Osteocyte (in vitro differentiated cells): Measurements from ENCODE around the gene NFIL3. TPM values are rescaled to one million over a fixed set of nuclear protein-coding genes. Genes with fewer than 3 reads are reported as not detected.
"Not testable (repeated sequence)": the region's sequence is repeated elsewhere in the genome, so short reads cannot be mapped to it uniquely, and the experiment has no call there.

Experiments
- DNase-seq: peaks from one replicate; pipeline ENCODE4 v3.0.0; 2021; ENCODE audit warnings: mixed read lengths; ENCODE audit not compliant: unreplicated experiment; ENCODE audit errors: extremely low spot score
- H3K27ac Mint-ChIP-seq: one replicate; pipeline ENCODE4 v1.8.0; 2021; ENCODE audit warnings: mild to moderate bottlenecking, mixed read lengths; ENCODE audit not compliant: unreplicated experiment
- H3K27me3 Mint-ChIP-seq: one replicate; pipeline ENCODE4 v1.8.0; 2021; ENCODE audit warnings: mixed read lengths; ENCODE audit not compliant: unreplicated experiment
- H3K36me3 Mint-ChIP-seq: one replicate; pipeline ENCODE4 v1.8.0; 2021; ENCODE audit warnings: mixed read lengths; ENCODE audit not compliant: unreplicated experiment
- H3K4me1 Mint-ChIP-seq: one replicate; pipeline ENCODE4 v1.8.0; 2021; ENCODE audit warnings: mixed read lengths; ENCODE audit not compliant: unreplicated experiment
- H3K4me3 Mint-ChIP-seq: one replicate; pipeline ENCODE4 v1.8.0; 2021; ENCODE audit warnings: mild to moderate bottlenecking, moderate library complexity, mixed read lengths; ENCODE audit not compliant: unreplicated experiment
- H3K9me3 Mint-ChIP-seq: one replicate; pipeline ENCODE4 v1.8.0; 2021; ENCODE audit warnings: mixed read lengths; ENCODE audit not compliant: unreplicated experiment
- CTCF ChIP-seq: fragments of 200-600 bp; sonication (generic); IDR thresholded peaks from 2 replicates; pipeline ENCODE4 v1.5.0; 2021; ENCODE audit warnings: antibody characterized with exemption, mild to moderate bottlenecking, moderate library complexity
- total RNA-seq: library from RNA; stranded (reverse); gene quantifications from 2 replicates; pipeline ENCODE4 v1.2.1, GENCODE V29; 2021

The NFIL3 gene
- total RNA-seq, 1 donor from 2014 or later = 24.0 TPM

DNA sequence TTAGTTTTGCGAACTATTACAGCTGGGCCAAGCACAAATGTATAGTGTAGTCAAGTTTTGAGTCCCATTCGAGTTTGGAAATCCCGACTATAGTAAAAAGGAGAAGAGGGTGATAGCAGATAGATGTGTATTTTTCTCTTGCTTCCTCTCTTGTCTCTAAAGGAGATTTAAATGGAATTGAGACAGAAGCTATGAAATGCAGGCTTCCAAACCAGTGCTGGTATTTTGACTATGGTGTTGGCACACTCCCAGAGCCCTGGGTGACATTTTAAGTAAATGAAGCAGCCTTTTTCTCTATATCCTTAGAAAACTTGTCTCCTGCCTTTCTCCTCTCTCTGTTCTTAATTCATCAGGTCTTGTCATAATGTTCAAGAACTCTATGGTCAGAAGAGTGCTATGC, 44.2 kb downstream of the NFIL3 start:
- no peak overlapping the region for H3K27ac Mint-ChIP-seq
- H3K9me3 Mint-ChIP-seq = no peaks in the 10 kb centered on the region
- H3K4me1 Mint-ChIP-seq = peaks cover 7% of the 10 kb centered on the region
- no peak for DNase-seq
- no peak overlapping the region for H3K4me3 Mint-ChIP-seq
- no peaks in the 10 kb centered on the region for H3K36me3 Mint-ChIP-seq
- no peak for TF ChIP-seq CTCF
- H3K27me3 Mint-ChIP-seq = no peaks in the 10 kb centered on the region

DNA sequence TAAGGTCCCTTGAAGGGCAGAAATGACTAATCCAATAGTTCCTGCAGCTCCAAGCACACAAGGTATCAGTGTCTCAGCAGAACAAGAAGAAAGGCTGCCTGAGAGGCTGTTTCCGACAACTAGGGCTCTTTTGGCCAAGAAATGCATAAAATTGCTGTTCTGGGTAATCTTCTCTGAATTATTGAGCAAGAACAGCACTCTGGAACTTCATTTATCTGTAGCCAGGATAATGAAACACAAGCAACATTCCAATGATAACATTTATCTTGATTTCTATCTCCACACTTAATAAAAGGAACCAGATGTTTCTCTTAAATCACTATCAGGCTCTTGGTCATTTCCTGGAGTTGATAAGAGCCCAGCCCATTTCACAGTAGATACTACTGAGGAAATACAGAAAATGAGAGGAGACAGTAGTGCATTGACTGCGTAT, 44.9 kb downstream of the NFIL3 start:
- Mint-ChIP-seq H3K27ac (no peak overlapping the region), H3K4me3 (no peak overlapping the region), H3K4me1 (peaks cover 7% of the 10 kb centered on the region), H3K27me3 (no peaks in the 10 kb centered on the region), H3K9me3 (no peaks in the 10 kb centered on the region), H3K36me3 (no peaks in the 10 kb centered on the region)
- no peak for DNase-seq
- TF ChIP-seq CTCF = no peak

DNA sequence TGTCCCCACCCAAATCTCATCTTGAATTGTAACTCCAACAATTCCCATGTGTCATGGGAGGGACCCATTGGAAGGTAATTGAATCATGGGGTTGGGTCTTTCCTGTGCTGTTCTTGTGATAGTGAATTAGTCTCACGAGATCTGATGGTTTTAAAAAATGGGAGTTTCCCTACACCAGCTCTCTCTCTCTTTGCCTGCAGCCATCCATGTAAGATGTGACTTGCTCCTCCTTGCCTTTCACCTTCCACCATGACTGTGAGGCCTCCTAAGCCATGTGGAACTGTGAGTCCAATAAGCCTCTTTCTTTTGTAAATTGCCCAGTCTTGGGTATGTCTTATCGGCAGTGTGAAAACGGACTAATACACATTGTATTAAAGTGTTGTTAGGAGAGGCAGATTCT, 45.6 kb downstream of the NFIL3 start:
- not testable (repeated sequence) for H3K36me3 Mint-ChIP-seq, H3K27me3 Mint-ChIP-seq, H3K4me3 Mint-ChIP-seq, H3K4me1 Mint-ChIP-seq, H3K27ac Mint-ChIP-seq, DNase-seq, H3K9me3 Mint-ChIP-seq

DNA sequence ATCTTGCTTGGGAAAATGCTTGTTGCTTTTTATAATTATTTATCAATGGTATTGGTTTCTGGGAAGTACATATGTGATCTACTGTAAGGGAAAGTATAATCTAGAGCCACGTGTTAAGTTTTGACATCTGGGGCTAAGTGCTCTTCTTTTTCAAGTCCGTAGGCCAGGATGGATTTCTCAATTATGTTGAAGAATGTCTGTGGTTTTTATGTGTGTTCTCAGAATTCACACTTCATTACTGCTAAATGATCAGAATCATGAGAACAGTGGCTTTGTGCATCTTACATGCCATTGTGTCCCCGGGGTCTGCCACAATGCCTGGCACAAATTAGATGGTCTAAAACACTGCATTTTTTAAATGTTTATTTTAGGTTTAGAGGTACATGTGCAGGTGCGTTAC, 47.4 kb downstream of the NFIL3 start:
- DNase-seq = no peak
- no peak for TF ChIP-seq CTCF

GRCh38 chr9:91374939-91375338, 48.7 kb downstream of the NFIL3 start:
- no peak for DNase-seq
- Mint-ChIP-seq H3K9me3 (no peaks in the 10 kb centered on the region), H3K4me1 (peaks cover 7% of the 10 kb centered on the region), H3K27me3 (no peaks in the 10 kb centered on the region), H3K36me3 (no peaks in the 10 kb centered on the region), H3K27ac (no peak overlapping the region), H3K4me3 (no peak overlapping the region)
- no peak for TF ChIP-seq CTCF

More for the DNA sequence above, 47.4 kb downstream of the NFIL3 start:
- Mint-ChIP-seq H3K9me3 (no peaks in the 10 kb centered on the region), H3K36me3 (no peaks in the 10 kb centered on the region), H3K27me3 (no peaks in the 10 kb centered on the region), H3K4me3 (no peak overlapping the region), H3K27ac (no peak overlapping the region), H3K4me1 (peaks cover 7% of the 10 kb centered on the region)

DNA sequence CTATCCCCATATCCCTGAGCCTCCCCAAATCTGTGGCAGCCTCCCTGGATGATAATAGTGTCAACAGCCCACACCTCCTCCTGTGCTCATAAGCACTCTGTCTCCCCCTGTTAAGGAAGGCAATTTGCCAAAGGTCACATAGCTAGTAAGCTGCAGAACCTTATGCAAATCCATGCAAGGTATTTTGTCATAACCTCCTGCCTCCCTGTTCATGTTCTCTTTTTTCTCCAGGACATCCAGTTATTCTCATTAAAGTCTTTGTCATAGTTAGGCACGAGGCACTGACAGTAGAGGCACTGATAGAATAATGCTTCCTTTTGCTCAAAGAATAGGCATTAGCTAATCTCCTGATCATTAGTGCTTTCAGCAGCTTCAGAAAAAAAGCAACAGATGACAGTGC, 51.7 kb downstream of the NFIL3 start:
- no peak for TF ChIP-seq CTCF
- DNase-seq = no peak
- Mint-ChIP-seq H3K27me3 (peaks cover 2% of the 10 kb centered on the region), H3K4me1 (peaks cover 3% of the 10 kb centered on the region), H3K36me3 (no peaks in the 10 kb centered on the region), H3K27ac (no peak overlapping the region), H3K4me3 (no peak overlapping the region), H3K9me3 (peaks cover 9% of the 10 kb centered on the region)

DNA sequence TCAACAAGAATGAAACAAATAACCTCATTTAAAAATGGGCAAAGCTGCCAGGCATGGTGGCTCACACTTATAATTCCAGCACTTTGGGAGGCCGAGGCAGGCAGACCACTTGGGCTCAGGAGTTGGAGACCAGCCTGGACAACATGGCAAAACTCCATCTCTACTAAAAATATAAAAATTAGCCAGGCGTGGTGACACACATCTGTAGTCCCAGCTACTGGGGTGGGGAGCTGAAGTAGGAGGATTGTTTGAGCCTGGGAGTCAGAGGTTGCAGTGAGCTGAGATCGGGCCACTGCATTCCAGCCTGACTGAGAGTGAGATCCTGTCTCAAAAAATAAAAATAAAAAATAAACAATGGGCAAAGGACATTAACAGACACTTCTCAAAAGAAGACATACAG, 53.6 kb downstream of the NFIL3 start:
- not testable (repeated sequence) for H3K4me3 Mint-ChIP-seq, H3K36me3 Mint-ChIP-seq, H3K27me3 Mint-ChIP-seq, DNase-seq, H3K27ac Mint-ChIP-seq, H3K9me3 Mint-ChIP-seq, H3K4me1 Mint-ChIP-seq
